Hepatocyte (in vitro differentiated cells): Measurements from ENCODE around the gene SMG7. TPM values are rescaled to one million over a fixed set of nuclear protein-coding genes. Genes with fewer than 3 reads are reported as not detected.

Source experiments
- DNase-seq: peaks from one replicate; pipeline ENCODE4 v3.0.0-alpha.2; 2016; ENCODE audit warnings: low spot score
- H2AFZ ChIP-seq: fragments of 200-600 bp; sonication (generic); 2 replicates; pipeline ENCODE4 v1.6.0; 2016; ENCODE audit warnings: antibody characterized with exemption, mild to moderate bottlenecking
- H3K27ac ChIP-seq: fragments of 200-600 bp; sonication (generic); 2 replicates; pipeline ENCODE4 v1.5.1; 2016; ENCODE audit warnings: mild to moderate bottlenecking
- H3K27me3 ChIP-seq: fragments of 200-600 bp; sonication (generic); 2 replicates; pipeline ENCODE4 v1.6.1; 2016
- H3K36me3 ChIP-seq: fragments of 200-600 bp; sonication (generic); replicated peaks from 2 replicates; pipeline ENCODE4 v1.5.1; 2016; ENCODE audit warnings: low read depth; ENCODE audit not compliant: insufficient read depth
- H3K4me1 ChIP-seq: fragments of 200-600 bp; sonication (generic); 2 replicates; pipeline ENCODE4 v1.5.1; 2016; ENCODE audit warnings: mild to moderate bottlenecking, moderate library complexity; ENCODE audit not compliant: insufficient read depth
- H3K4me2 ChIP-seq: fragments of 200-600 bp; sonication (generic); 2 replicates; pipeline ENCODE4 v1.6.0; 2016
- H3K4me3 ChIP-seq: fragments of 200-600 bp; sonication (generic); 2 replicates; pipeline ENCODE4 v1.5.1; 2016; ENCODE audit warnings: mild to moderate bottlenecking
- H3K79me2 ChIP-seq: fragments of 200-600 bp; sonication (generic); 2 replicates; pipeline ENCODE4 v1.6.0; 2017; ENCODE audit warnings: mild to moderate bottlenecking
- H3K9me2 ChIP-seq: fragments of 200-600 bp; sonication (generic); replicated peaks from 2 replicates; pipeline ENCODE4 v1.6.0; 2017; ENCODE audit warnings: mild to moderate bottlenecking; ENCODE audit not compliant: insufficient read depth
- H3K9me3 ChIP-seq: fragments of 200-600 bp; sonication (generic); 2 replicates; pipeline ENCODE4 v1.5.1; 2016; ENCODE audit warnings: low read depth, mild to moderate bottlenecking
- H4K20me1 ChIP-seq: fragments of 200-600 bp; sonication (generic); 2 replicates; pipeline ENCODE4 v1.6.0; 2016; ENCODE audit warnings: mild to moderate bottlenecking; ENCODE audit not compliant: insufficient read depth, poor library complexity, severe bottlenecking
- EZH2 ChIP-seq: fragments of 200-600 bp; sonication (generic); IDR thresholded peaks from 2 replicates; pipeline ENCODE4 v1.6.1; 2016; ENCODE audit warnings: antibody characterized with exemption, mild to moderate bottlenecking, borderline replicate concordance
- EZH2phosphoT487 ChIP-seq: fragments of 200-600 bp; sonication (generic); IDR thresholded peaks from one replicate; pipeline ENCODE4 v1.6.1; 2018; ENCODE audit warnings: antibody characterized with exemption, mild to moderate bottlenecking, low read depth, moderate library complexity; ENCODE audit not compliant: unreplicated experiment, severe bottlenecking
- WGBS: methylation state at CpG from one replicate; pipeline ENCODE4 v1.1.6; 2016; ENCODE audit warnings: low lambda C conversion rate; ENCODE audit errors: missing lambda C conversion rate; 5-methylcytosine and 5-hydroxymethylcytosine counted together
- polyA plus RNA-seq: library from polyadenylated mRNA; unstranded; fragments of >200 nt; fragmentation: Nextera tagmentation; extraction: Ambion mirVana; gene quantifications from 2 replicates; pipeline ENCODE4 v1.2.1, GENCODE V29; 2016
- total RNA-seq: library from RNA; depleted of rRNA; stranded (reverse); fragments of >200 nt; gene quantifications from 2 replicates; pipeline ENCODE4 v1.2.3, GENCODE V29; 2014
- TF ChIP-seq, protein P1 (sequence below): fragments of 200-600 bp; sonication (generic); IDR thresholded peaks from 2 replicates; pipeline ENCODE4 v1.5.1; 2016; ENCODE audit warnings: antibody characterized with exemption, mild to moderate bottlenecking; ENCODE audit not compliant: poor library complexity

The SMG7 gene
- total and polyA plus RNA-seq, 2 experiments from 2014 or later: 28.1 to 39.5 TPM

DNA sequence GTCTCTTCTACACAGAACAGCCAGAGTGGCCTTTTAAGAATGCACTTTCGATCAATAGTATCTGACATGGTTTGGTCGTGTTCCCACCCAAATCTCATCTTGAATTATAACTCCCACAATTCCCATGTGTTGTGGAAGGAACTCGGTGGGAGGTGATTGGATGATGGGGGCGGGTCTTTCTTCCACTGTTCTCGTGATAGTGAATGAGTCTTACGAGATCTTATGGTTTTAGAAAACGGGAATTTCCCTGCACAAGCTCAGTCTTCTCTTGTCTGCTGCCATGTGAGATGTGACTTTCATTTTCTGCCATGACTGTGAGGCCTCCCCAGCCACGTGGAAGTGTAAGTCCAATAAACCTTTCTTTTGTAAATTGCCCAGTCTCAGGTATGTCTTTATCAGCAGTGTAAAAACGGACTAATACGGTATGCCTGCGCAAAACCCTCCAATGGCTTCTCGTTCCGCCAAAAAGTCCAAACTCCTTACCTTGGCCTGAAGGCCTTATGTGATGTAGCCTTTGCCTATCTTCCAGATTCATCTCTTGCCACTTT is 23.0 kb upstream of the SMG7 start:
- WGBS: 92% methylated on average over 13 of the region's 13 CpGs
- TF ChIP-seq, protein P1, sequence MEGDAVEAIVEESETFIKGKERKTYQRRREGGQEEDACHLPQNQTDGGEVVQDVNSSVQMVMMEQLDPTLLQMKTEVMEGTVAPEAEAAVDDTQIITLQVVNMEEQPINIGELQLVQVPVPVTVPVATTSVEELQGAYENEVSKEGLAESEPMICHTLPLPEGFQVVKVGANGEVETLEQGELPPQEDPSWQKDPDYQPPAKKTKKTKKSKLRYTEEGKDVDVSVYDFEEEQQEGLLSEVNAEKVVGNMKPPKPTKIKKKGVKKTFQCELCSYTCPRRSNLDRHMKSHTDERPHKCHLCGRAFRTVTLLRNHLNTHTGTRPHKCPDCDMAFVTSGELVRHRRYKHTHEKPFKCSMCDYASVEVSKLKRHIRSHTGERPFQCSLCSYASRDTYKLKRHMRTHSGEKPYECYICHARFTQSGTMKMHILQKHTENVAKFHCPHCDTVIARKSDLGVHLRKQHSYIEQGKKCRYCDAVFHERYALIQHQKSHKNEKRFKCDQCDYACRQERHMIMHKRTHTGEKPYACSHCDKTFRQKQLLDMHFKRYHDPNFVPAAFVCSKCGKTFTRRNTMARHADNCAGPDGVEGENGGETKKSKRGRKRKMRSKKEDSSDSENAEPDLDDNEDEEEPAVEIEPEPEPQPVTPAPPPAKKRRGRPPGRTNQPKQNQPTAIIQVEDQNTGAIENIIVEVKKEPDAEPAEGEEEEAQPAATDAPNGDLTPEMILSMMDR: no peak
- TF ChIP-seq EZH2phosphoT487 (no peak), EZH2 (no peak)
- Histone ChIP-seq H3K27me3 (no peaks in the 10 kb centered on the region), H3K9me2 (no peaks in the 10 kb centered on the region), H2AFZ (no peak overlapping the region), H3K79me2 (no peaks in the 10 kb centered on the region), H3K4me3 (no peak overlapping the region), H3K4me2 (no peak overlapping the region), H3K9me3 (no peaks in the 10 kb centered on the region), H3K4me1 (no peaks in the 10 kb centered on the region), H3K36me3 (no peaks in the 10 kb centered on the region), H3K27ac (peak overlapping the region; percentile 8), H4K20me1 (no peaks in the 10 kb centered on the region)
- DNase-seq: no peak

DNA sequence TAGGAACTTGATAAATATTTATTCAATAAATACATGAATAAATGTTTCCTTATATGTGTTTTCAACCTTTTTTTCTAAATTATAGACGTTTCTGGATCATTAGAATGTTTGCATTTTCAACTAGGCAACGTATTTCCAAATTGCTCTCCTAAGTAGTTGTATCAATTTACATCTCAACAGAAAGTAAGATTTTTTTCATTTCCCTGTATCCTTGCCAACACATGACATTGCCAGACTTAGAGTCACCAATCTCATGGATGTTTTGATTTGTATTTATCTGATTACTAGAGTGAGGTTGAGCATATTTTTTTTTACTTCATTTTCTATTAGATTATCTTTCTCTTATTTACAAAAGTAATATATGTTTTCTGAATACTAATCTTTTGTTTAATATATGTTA is 22.2 kb upstream of the SMG7 start:
- Histone ChIP-seq H3K4me3 (no peak overlapping the region), H2AFZ (no peak overlapping the region), H3K4me1 (no peaks in the 10 kb centered on the region), H3K9me2 (no peaks in the 10 kb centered on the region), H4K20me1 (no peaks in the 10 kb centered on the region), H3K4me2 (no peak overlapping the region), H3K27me3 (no peaks in the 10 kb centered on the region), H3K27ac (no peak overlapping the region), H3K36me3 (no peaks in the 10 kb centered on the region), H3K79me2 (no peaks in the 10 kb centered on the region), H3K9me3 (no peaks in the 10 kb centered on the region)
- TF ChIP-seq EZH2phosphoT487 (no peak), EZH2 (no peak)
- TF ChIP-seq, protein P1: no peak
- 51% methylated on average over 2 of the region's 2 CpGs for WGBS
- no peak for DNase-seq

DNA sequence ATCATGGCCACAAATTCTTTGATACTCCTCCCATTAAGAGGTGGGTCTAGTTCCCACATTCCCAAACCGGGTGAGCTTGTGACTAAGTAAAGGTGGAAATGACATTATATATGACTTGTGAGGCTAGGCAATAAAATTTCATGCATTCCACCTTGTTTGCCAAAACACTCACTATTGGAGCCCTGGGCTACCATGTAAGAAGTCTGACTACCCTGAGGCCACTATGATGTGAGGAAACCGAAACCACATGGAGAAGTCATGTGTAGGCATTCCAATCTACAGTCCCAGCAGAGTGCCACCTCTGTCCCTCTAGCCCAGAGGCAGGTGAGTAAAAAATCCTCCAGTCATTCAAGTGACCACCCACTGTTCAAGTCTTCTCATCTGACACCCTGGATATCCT is 17.9 kb upstream of the SMG7 start:
- no peak overlapping the region for H3K4me3 ChIP-seq
- H3K9me2 ChIP-seq: no peaks in the 10 kb centered on the region
- DNase-seq: no peak
- H3K27me3 ChIP-seq: no peaks in the 10 kb centered on the region
- TF ChIP-seq, protein P1: no peak
- TF ChIP-seq EZH2phosphoT487 (no peak), EZH2 (no peak)
- no peaks in the 10 kb centered on the region for H3K36me3 ChIP-seq
- no peaks in the 10 kb centered on the region for H3K9me3 ChIP-seq
- WGBS: 77% methylated on average over 2 of the region's 2 CpGs
- no peak overlapping the region for H3K4me2 ChIP-seq
- no peak overlapping the region for H2AFZ ChIP-seq
- no peak overlapping the region for H3K27ac ChIP-seq
- no peaks in the 10 kb centered on the region for H3K79me2 ChIP-seq
- H4K20me1 ChIP-seq: no peaks in the 10 kb centered on the region
- no peaks in the 10 kb centered on the region for H3K4me1 ChIP-seq

DNA sequence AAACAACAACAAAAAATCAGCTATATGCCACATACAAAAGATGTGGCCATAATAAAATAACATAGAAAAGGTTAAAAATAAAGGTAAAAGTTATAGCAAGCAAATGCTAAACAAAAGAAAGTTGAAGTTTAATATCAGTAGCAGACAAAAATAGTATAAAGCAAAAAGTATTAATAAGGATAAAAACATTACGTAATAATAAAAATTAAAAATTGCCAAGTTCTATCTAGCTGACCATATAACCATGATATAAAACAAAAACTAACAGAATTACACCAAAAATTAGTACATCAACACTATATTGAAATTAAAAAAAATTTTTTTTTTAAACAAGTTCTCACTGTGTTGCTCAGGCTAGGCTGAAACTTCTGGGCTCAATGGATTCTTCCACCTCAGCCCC is 15.5 kb upstream of the SMG7 start:
- no peak for DNase-seq
- Histone ChIP-seq H3K36me3 (no peaks in the 10 kb centered on the region), H3K4me3 (no peak overlapping the region), H3K9me2 (no peaks in the 10 kb centered on the region), H3K9me3 (no peaks in the 10 kb centered on the region), H4K20me1 (no peaks in the 10 kb centered on the region), H3K27me3 (no peaks in the 10 kb centered on the region), H3K27ac (no peak overlapping the region), H3K4me1 (no peaks in the 10 kb centered on the region), H2AFZ (no peak overlapping the region), H3K4me2 (no peak overlapping the region), H3K79me2 (no peaks in the 10 kb centered on the region)
- 97% methylated on average over 1 of the region's 1 CpG for WGBS
- TF ChIP-seq, protein P1: no peak
- no peak for TF ChIP-seq EZH2phosphoT487
- no peak for TF ChIP-seq EZH2
